Measurements from ENCODE around the gene LIPK. TPM values are rescaled to one million over a fixed set of nuclear protein-coding genes. Genes with fewer than 3 reads are reported as not detected.

LIPK gene
- total RNA-seq, 1 experiment from 2014 or later, result not detected

DNA sequence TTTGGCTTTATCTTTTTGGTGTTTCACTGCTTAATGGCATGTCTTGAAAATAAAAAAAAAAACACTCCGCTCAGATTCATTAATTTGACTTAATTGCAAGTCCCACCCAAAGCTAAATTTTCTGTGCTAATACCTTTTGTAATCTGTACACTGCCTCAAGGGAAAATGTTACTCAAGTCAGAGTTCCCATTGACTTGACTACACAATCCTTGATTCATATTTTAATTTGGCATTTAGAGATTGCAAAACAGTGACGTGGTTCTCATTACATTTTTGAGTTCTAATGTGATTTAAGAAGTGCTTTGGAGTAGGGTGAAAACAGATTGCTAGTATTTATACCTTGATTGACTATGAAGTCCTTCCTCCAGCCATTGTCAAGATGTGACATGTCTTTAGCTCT is 75.2 kb downstream of the LIPK start:
- no peaks in the 10 kb centered on the region for H3K4me1 ChIP-seq (ENCODE audit: low read length)
- no peak overlapping the region for H3K27ac ChIP-seq (ENCODE audit: low read length)
- no peaks in the 10 kb centered on the region for H3K9me3 ChIP-seq (ENCODE audit: low read length)
- DNase-seq, result no peak
- no peaks in the 10 kb centered on the region for H3K79me2 ChIP-seq (ENCODE audit: low read length)
- H2AFZ ChIP-seq (ENCODE audit: low read length), result no peak overlapping the region
- no peaks in the 10 kb centered on the region for H4K20me1 ChIP-seq (ENCODE audit: insufficient read depth, low read depth, low read length)
- no peak overlapping the region for H3K4me2 ChIP-seq (ENCODE audit: low read depth, low read length, poor library complexity, severe bottlenecking)
- H3K9ac ChIP-seq (ENCODE audit: low read length), result no peak overlapping the region
- no peaks in the 10 kb centered on the region for H3K9me2 ChIP-seq (replicated peaks; ENCODE audit: insufficient read depth, low read length)
- no peak overlapping the region for H3K4me3 ChIP-seq (ENCODE audit: low read length)
- H3K27me3 ChIP-seq (ENCODE audit: low read length), result no peaks in the 10 kb centered on the region
- no peaks in the 10 kb centered on the region for H3K36me3 ChIP-seq (ENCODE audit: insufficient read depth, low read length)

DNA sequence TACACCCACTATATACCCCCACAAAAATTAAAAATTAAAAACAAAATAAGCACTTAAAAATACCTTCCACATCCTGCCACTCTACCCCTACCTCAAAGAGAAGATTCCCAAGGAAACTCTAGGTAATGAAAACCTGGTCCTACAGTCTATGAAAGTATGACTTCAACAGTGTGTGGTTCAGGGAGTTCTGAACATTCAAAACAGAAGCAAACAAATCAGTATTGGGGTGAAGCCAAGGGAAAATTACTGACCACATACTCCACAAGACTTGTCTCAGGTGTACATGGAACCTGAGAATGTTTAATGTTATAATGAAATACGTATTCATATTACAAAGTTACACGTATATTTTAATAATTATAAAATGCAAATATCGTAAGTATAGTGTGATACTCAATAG is 76.2 kb downstream of the LIPK start:
- DNase-seq, result no peak
- H3K9me2 ChIP-seq (replicated peaks; ENCODE audit: insufficient read depth, low read length), result no peaks in the 10 kb centered on the region

GRCh38 chr10:88783724-88784123 is 77.7 kb downstream of the LIPK start:
- no peak overlapping the region for H2AFZ ChIP-seq (ENCODE audit: low read length)
- DNase-seq, result no peak
- H3K4me1 ChIP-seq (ENCODE audit: low read length), result no peaks in the 10 kb centered on the region
- H3K4me3 ChIP-seq (ENCODE audit: low read length), result no peak overlapping the region
- H3K27me3 ChIP-seq (ENCODE audit: low read length), result no peaks in the 10 kb centered on the region
- H3K9me3 ChIP-seq (ENCODE audit: low read length), result no peaks in the 10 kb centered on the region
- no peaks in the 10 kb centered on the region for H3K36me3 ChIP-seq (ENCODE audit: insufficient read depth, low read length)
- H3K79me2 ChIP-seq (ENCODE audit: low read length), result no peaks in the 10 kb centered on the region
- H3K4me2 ChIP-seq (ENCODE audit: low read depth, low read length, poor library complexity, severe bottlenecking), result no peak overlapping the region
- no peak overlapping the region for H3K27ac ChIP-seq (ENCODE audit: low read length)
- H4K20me1 ChIP-seq (ENCODE audit: insufficient read depth, low read depth, low read length), result no peaks in the 10 kb centered on the region
- H3K9ac ChIP-seq (ENCODE audit: low read length), result no peak overlapping the region
- no peaks in the 10 kb centered on the region for H3K9me2 ChIP-seq (replicated peaks; ENCODE audit: insufficient read depth, low read length)

More for the DNA sequence above, 76.2 kb downstream of the LIPK start:
- Histone ChIP-seq H3K4me1 (ENCODE audit: low read length) (no peaks in the 10 kb centered on the region), H3K9ac (ENCODE audit: low read length) (no peak overlapping the region), H3K4me3 (ENCODE audit: low read length) (no peak overlapping the region), H3K9me3 (ENCODE audit: low read length) (no peaks in the 10 kb centered on the region), H3K36me3 (ENCODE audit: insufficient read depth, low read length) (no peaks in the 10 kb centered on the region), H3K79me2 (ENCODE audit: low read length) (no peaks in the 10 kb centered on the region), H3K27ac (ENCODE audit: low read length) (no peak overlapping the region), H3K4me2 (ENCODE audit: low read depth, low read length, poor library complexity, severe bottlenecking) (no peak overlapping the region), H4K20me1 (ENCODE audit: insufficient read depth, low read depth, low read length) (no peaks in the 10 kb centered on the region), H2AFZ (ENCODE audit: low read length) (no peak overlapping the region), H3K27me3 (ENCODE audit: low read length) (no peaks in the 10 kb centered on the region)

DNA sequence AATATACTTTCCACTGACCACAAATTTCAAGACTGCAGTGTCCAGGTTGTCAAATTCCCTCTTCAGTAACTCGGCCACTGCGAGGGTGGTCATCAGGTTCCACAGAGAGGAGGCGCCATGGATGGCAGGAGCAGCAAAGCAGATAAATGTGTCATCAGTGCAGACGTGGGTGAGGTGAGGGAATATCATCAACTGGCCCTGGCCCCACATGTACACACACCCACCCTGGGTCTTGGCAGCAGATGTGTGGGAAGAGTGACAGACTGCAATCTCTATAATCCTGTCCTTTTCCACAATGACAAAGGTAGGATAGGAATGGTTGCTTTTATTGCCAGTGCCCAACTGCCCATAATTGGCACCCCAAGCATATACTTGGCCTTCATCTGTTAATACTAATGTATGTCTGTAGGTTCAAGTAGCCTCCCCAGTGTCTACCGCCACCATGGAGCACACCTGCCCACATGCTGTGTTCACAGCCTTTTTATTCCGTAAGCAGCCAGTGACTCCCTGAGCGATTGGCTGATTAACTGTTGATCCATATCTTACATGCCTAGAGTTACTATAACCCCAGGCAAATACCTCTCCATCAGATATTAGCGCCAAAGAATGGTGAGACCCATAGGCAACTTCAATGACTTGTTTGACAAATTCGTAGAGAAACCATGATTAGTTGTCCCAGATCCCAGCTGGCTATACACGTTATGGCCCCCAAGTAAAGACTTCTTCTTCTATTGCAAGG is 80.2 kb downstream of the LIPK start:
- Histone ChIP-seq H3K4me1 (ENCODE audit: low read length) (no peaks in the 10 kb centered on the region), H3K79me2 (ENCODE audit: low read length) (no peaks in the 10 kb centered on the region), H3K27ac (ENCODE audit: low read length) (no peak overlapping the region), H3K9me3 (ENCODE audit: low read length) (no peaks in the 10 kb centered on the region), H3K4me3 (ENCODE audit: low read length) (no peak overlapping the region), H3K27me3 (ENCODE audit: low read length) (no peaks in the 10 kb centered on the region), H3K9ac (ENCODE audit: low read length) (no peak overlapping the region), H3K4me2 (ENCODE audit: low read depth, low read length, poor library complexity, severe bottlenecking) (no peak overlapping the region), H3K9me2 (replicated peaks; ENCODE audit: insufficient read depth, low read length) (no peaks in the 10 kb centered on the region), H2AFZ (ENCODE audit: low read length) (no peak overlapping the region), H3K36me3 (ENCODE audit: insufficient read depth, low read length) (no peaks in the 10 kb centered on the region), H4K20me1 (ENCODE audit: insufficient read depth, low read depth, low read length) (no peaks in the 10 kb centered on the region)
- no peak for DNase-seq

DNA sequence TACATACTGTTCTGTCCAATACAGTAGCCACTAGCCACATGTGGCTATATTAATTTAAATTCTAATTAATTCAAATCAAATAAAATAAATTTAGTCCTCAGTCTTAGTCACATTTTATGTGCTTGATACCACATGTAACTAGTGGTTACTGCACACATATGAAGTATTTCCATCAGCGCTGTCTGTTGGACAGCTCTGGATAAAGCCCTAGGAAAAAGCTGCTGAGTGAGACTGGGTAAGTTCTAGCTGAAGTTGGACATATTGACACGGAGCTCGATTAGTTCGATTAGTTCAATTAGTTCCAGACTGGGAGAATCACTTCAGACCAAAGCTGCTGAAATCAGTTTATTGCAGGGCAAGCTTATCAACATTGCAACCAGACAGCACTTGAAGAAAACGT is 81.4 kb downstream of the LIPK start:
- Histone ChIP-seq H3K79me2 (ENCODE audit: low read length) (no peaks in the 10 kb centered on the region), H4K20me1 (ENCODE audit: insufficient read depth, low read depth, low read length) (no peaks in the 10 kb centered on the region), H3K36me3 (ENCODE audit: insufficient read depth, low read length) (no peaks in the 10 kb centered on the region), H3K4me2 (ENCODE audit: low read depth, low read length, poor library complexity, severe bottlenecking) (no peak overlapping the region), H2AFZ (ENCODE audit: low read length) (no peak overlapping the region), H3K9ac (ENCODE audit: low read length) (no peak overlapping the region), H3K9me2 (replicated peaks; ENCODE audit: insufficient read depth, low read length) (no peaks in the 10 kb centered on the region), H3K4me3 (ENCODE audit: low read length) (no peak overlapping the region), H3K27ac (ENCODE audit: low read length) (no peak overlapping the region), H3K4me1 (ENCODE audit: low read length) (no peaks in the 10 kb centered on the region), H3K27me3 (ENCODE audit: low read length) (no peaks in the 10 kb centered on the region), H3K9me3 (ENCODE audit: low read length) (no peaks in the 10 kb centered on the region)
- no peak for DNase-seq

GRCh38 chr10:88788924-88789323 is 82.9 kb downstream of the LIPK start:
- Histone ChIP-seq H3K4me2 (ENCODE audit: low read depth, low read length, poor library complexity, severe bottlenecking) (no peak overlapping the region), H3K27ac (ENCODE audit: low read length) (no peak overlapping the region), H3K9ac (ENCODE audit: low read length) (no peak overlapping the region), H4K20me1 (ENCODE audit: insufficient read depth, low read depth, low read length) (no peaks in the 10 kb centered on the region), H3K36me3 (ENCODE audit: insufficient read depth, low read length) (no peaks in the 10 kb centered on the region), H3K4me3 (ENCODE audit: low read length) (no peak overlapping the region), H3K79me2 (ENCODE audit: low read length) (no peaks in the 10 kb centered on the region), H3K4me1 (ENCODE audit: low read length) (no peaks in the 10 kb centered on the region), H3K9me3 (ENCODE audit: low read length) (no peaks in the 10 kb centered on the region), H3K27me3 (ENCODE audit: low read length) (no peaks in the 10 kb centered on the region), H2AFZ (ENCODE audit: low read length) (no peak overlapping the region), H3K9me2 (replicated peaks; ENCODE audit: insufficient read depth, low read length) (no peaks in the 10 kb centered on the region)
- DNase-seq, result no peak

DNA sequence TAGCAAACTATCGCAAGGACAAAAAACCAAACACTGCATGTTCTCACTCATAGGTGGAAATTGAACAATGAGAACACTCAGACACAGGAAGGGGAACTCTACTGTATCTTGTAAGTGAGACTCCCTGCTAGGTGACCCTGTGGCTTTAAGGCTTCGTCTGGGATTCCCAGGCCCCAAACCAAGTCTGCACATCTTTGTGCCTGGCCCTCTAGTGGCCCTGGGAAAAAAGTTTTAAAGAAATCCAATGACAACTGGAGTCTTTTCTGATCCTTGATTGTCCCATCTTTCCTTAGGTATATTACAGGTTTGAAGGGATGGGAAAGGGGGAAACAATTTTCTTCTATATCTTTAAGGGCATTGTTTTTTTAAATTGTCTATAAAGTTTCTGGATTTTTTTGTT is 85.9 kb downstream of the LIPK start:
- Histone ChIP-seq H3K9me3 (ENCODE audit: low read length) (no peaks in the 10 kb centered on the region), H3K27ac (ENCODE audit: low read length) (no peak overlapping the region), H2AFZ (ENCODE audit: low read length) (no peak overlapping the region), H3K36me3 (ENCODE audit: insufficient read depth, low read length) (no peaks in the 10 kb centered on the region), H3K9me2 (replicated peaks; ENCODE audit: insufficient read depth, low read length) (no peaks in the 10 kb centered on the region), H4K20me1 (ENCODE audit: insufficient read depth, low read depth, low read length) (no peaks in the 10 kb centered on the region), H3K27me3 (ENCODE audit: low read length) (no peaks in the 10 kb centered on the region), H3K79me2 (ENCODE audit: low read length) (no peaks in the 10 kb centered on the region), H3K4me2 (ENCODE audit: low read depth, low read length, poor library complexity, severe bottlenecking) (no peak overlapping the region), H3K9ac (ENCODE audit: low read length) (no peak overlapping the region), H3K4me1 (ENCODE audit: low read length) (no peaks in the 10 kb centered on the region), H3K4me3 (ENCODE audit: low read length) (no peak overlapping the region)
- DNase-seq, result peak; percentile 50

DNA sequence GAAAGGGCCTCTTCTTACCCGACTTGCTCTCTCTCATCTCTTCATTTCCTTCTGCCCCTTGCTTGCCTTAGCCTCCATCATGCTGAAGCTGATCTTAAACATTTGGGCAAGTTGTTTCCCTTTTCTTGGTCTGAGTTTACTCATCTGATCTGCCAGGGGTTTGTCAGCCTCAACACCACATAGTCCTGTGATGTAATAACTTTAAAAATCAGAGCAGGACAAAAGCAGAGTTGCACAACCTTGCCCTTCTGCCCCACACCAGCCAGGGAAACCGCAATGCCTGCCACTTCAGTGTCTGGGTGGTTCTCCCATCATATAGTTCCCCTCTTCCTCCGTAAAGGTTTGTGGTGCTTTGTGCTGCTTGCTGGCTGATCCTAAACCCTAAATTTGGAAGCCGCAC is 86.6 kb downstream of the LIPK start:
- no peaks in the 10 kb centered on the region for H3K27me3 ChIP-seq (ENCODE audit: low read length)
- H3K36me3 ChIP-seq (ENCODE audit: insufficient read depth, low read length), result no peaks in the 10 kb centered on the region
- H3K9me2 ChIP-seq (replicated peaks; ENCODE audit: insufficient read depth, low read length), result no peaks in the 10 kb centered on the region
- no peaks in the 10 kb centered on the region for H3K79me2 ChIP-seq (ENCODE audit: low read length)
- H3K27ac ChIP-seq (ENCODE audit: low read length), result no peak overlapping the region
- H3K9me3 ChIP-seq (ENCODE audit: low read length), result no peaks in the 10 kb centered on the region
- no peaks in the 10 kb centered on the region for H3K4me1 ChIP-seq (ENCODE audit: low read length)
- no peak for DNase-seq
- no peak overlapping the region for H3K4me2 ChIP-seq (ENCODE audit: low read depth, low read length, poor library complexity, severe bottlenecking)
- H3K9ac ChIP-seq (ENCODE audit: low read length), result no peak overlapping the region
- H4K20me1 ChIP-seq (ENCODE audit: insufficient read depth, low read depth, low read length), result no peaks in the 10 kb centered on the region
- H2AFZ ChIP-seq (ENCODE audit: low read length), result no peak overlapping the region
- H3K4me3 ChIP-seq (ENCODE audit: low read length), result no peak overlapping the region

Data from Karpas-422 (cell line).